ENCODE data around the gene TNFRSF9.

TNFRSF9 gene

GRCh38 chr1:7940745-7941436 is at the start of gene TNFRSF9:
Gene TNFRSF9 (minus strand): TSS chr1:7940839. CDS start chr1:7939994, 845 bp downstream.
- Histone ChIP-seq H3K9me3 (ENCODE audit: control insufficient read depth, low read length) (no peaks in the 10 kb centered on the region), H3K4me1 (ENCODE audit: control insufficient read depth, insufficient read depth, low read length) (peaks cover 5% of the 10 kb centered on the region), H3K9ac (ENCODE audit: low read length) (no peak within 1 kb of the TSS), H3K36me3 (ENCODE audit: control insufficient read depth, insufficient read depth, low read length) (no peaks in the 10 kb centered on the region), H3K4me3 (ENCODE audit: low read length) (no peak within 1 kb of the TSS), H3K27me3 (ENCODE audit: control insufficient read depth, insufficient read depth, low read length) (peaks cover 38% of the 10 kb centered on the region)

- Histone ChIP-seq H3K27me3 (ENCODE audit: control insufficient read depth, insufficient read depth, low read length) (no peaks in the 10 kb centered on the region), H3K4me3 (ENCODE audit: low read length) (no peak overlapping the region), H3K9ac (ENCODE audit: low read length) (no peak overlapping the region), H3K9me3 (ENCODE audit: control insufficient read depth, low read length) (no peaks in the 10 kb centered on the region), H3K4me1 (ENCODE audit: control insufficient read depth, insufficient read depth, low read length) (no peaks in the 10 kb centered on the region), H3K36me3 (ENCODE audit: control insufficient read depth, insufficient read depth, low read length) (no peaks in the 10 kb centered on the region)
Measured at GRCh38 chr1:7989762-7990428, 49.3 kb upstream of the TNFRSF9 start.

GRCh38 chr1:7988576-7988975 is 47.9 kb upstream of the TNFRSF9 start:
- Histone ChIP-seq H3K4me3 (ENCODE audit: low read length) (no peak overlapping the region), H3K9ac (ENCODE audit: low read length) (no peak overlapping the region), H3K27me3 (ENCODE audit: control insufficient read depth, insufficient read depth, low read length) (no peaks in the 10 kb centered on the region), H3K9me3 (ENCODE audit: control insufficient read depth, low read length) (no peaks in the 10 kb centered on the region), H3K4me1 (ENCODE audit: control insufficient read depth, insufficient read depth, low read length) (no peaks in the 10 kb centered on the region), H3K36me3 (ENCODE audit: control insufficient read depth, insufficient read depth, low read length) (peaks cover 3% of the 10 kb centered on the region)

GRCh38 chr1:7987528-7987927 is 46.9 kb upstream of the TNFRSF9 start:
- peaks cover 3% of the 10 kb centered on the region for H3K36me3 ChIP-seq (ENCODE audit: control insufficient read depth, insufficient read depth, low read length)
- no peaks in the 10 kb centered on the region for H3K27me3 ChIP-seq (ENCODE audit: control insufficient read depth, insufficient read depth, low read length)
- no peaks in the 10 kb centered on the region for H3K9me3 ChIP-seq (ENCODE audit: control insufficient read depth, low read length)
- H3K9ac ChIP-seq (ENCODE audit: low read length) = no peak overlapping the region
- no peak overlapping the region for H3K4me3 ChIP-seq (ENCODE audit: low read length)
- H3K4me1 ChIP-seq (ENCODE audit: control insufficient read depth, insufficient read depth, low read length) = peaks cover 2% of the 10 kb centered on the region

GRCh38 chr1:7985851-7986612 is 45.4 kb upstream of the TNFRSF9 start:
- Histone ChIP-seq H3K27me3 (ENCODE audit: control insufficient read depth, insufficient read depth, low read length) (no peaks in the 10 kb centered on the region), H3K9ac (ENCODE audit: low read length) (no peak overlapping the region), H3K4me1 (ENCODE audit: control insufficient read depth, insufficient read depth, low read length) (peaks cover 5% of the 10 kb centered on the region), H3K36me3 (ENCODE audit: control insufficient read depth, insufficient read depth, low read length) (peaks cover 3% of the 10 kb centered on the region), H3K9me3 (ENCODE audit: control insufficient read depth, low read length) (no peaks in the 10 kb centered on the region), H3K4me3 (ENCODE audit: low read length) (no peak overlapping the region)

GRCh38 chr1:7984811-7985210 is 44.2 kb upstream of the TNFRSF9 start:
- Histone ChIP-seq H3K4me1 (ENCODE audit: control insufficient read depth, insufficient read depth, low read length) (peaks cover 5% of the 10 kb centered on the region), H3K9ac (ENCODE audit: low read length) (no peak overlapping the region), H3K36me3 (ENCODE audit: control insufficient read depth, insufficient read depth, low read length) (peaks cover 3% of the 10 kb centered on the region), H3K27me3 (ENCODE audit: control insufficient read depth, insufficient read depth, low read length) (no peaks in the 10 kb centered on the region), H3K4me3 (ENCODE audit: low read length) (no peak overlapping the region), H3K9me3 (ENCODE audit: control insufficient read depth, low read length) (no peaks in the 10 kb centered on the region)

GRCh38 chr1:7983086-7983778 is 42.6 kb upstream of the TNFRSF9 start:
- peaks cover 3% of the 10 kb centered on the region for H3K36me3 ChIP-seq (ENCODE audit: control insufficient read depth, insufficient read depth, low read length)
- H3K4me1 ChIP-seq (ENCODE audit: control insufficient read depth, insufficient read depth, low read length) = peaks cover 5% of the 10 kb centered on the region
- no peak overlapping the region for H3K4me3 ChIP-seq (ENCODE audit: low read length)
- no peak overlapping the region for H3K9ac ChIP-seq (ENCODE audit: low read length)
- H3K27me3 ChIP-seq (ENCODE audit: control insufficient read depth, insufficient read depth, low read length) = no peaks in the 10 kb centered on the region
- no peaks in the 10 kb centered on the region for H3K9me3 ChIP-seq (ENCODE audit: control insufficient read depth, low read length)

GRCh38 chr1:7980984-7981383 is 40.3 kb upstream of the TNFRSF9 start:
- no peaks in the 10 kb centered on the region for H3K27me3 ChIP-seq (ENCODE audit: control insufficient read depth, insufficient read depth, low read length)
- peaks cover 5% of the 10 kb centered on the region for H3K4me1 ChIP-seq (ENCODE audit: control insufficient read depth, insufficient read depth, low read length)
- no peaks in the 10 kb centered on the region for H3K9me3 ChIP-seq (ENCODE audit: control insufficient read depth, low read length)
- H3K9ac ChIP-seq (ENCODE audit: low read length) = no peak overlapping the region
- no peak overlapping the region for H3K4me3 ChIP-seq (ENCODE audit: low read length)
- peaks cover 3% of the 10 kb centered on the region for H3K36me3 ChIP-seq (ENCODE audit: control insufficient read depth, insufficient read depth, low read length)

- Histone ChIP-seq H3K9me3 (ENCODE audit: control insufficient read depth, low read length) (no peaks in the 10 kb centered on the region), H3K36me3 (ENCODE audit: control insufficient read depth, insufficient read depth, low read length) (no peaks in the 10 kb centered on the region), H3K4me1 (ENCODE audit: control insufficient read depth, insufficient read depth, low read length) (no peaks in the 10 kb centered on the region), H3K27me3 (ENCODE audit: control insufficient read depth, insufficient read depth, low read length) (no peaks in the 10 kb centered on the region), H3K9ac (ENCODE audit: low read length) (no peak overlapping the region), H3K4me3 (ENCODE audit: low read length) (no peak overlapping the region)
Measured at GRCh38 chr1:7975212-7975865, 34.7 kb upstream of the TNFRSF9 start.

- H3K27me3 ChIP-seq (ENCODE audit: control insufficient read depth, insufficient read depth, low read length) = no peaks in the 10 kb centered on the region
- H3K36me3 ChIP-seq (ENCODE audit: control insufficient read depth, insufficient read depth, low read length) = no peaks in the 10 kb centered on the region
- no peaks in the 10 kb centered on the region for H3K4me1 ChIP-seq (ENCODE audit: control insufficient read depth, insufficient read depth, low read length)
- H3K4me3 ChIP-seq (ENCODE audit: low read length) = no peak overlapping the region
- no peaks in the 10 kb centered on the region for H3K9me3 ChIP-seq (ENCODE audit: control insufficient read depth, low read length)
- H3K9ac ChIP-seq (ENCODE audit: low read length) = no peak overlapping the region
Measured at GRCh38 chr1:7973086-7973485, 32.4 kb upstream of the TNFRSF9 start.

GRCh38 chr1:7972285-7972684 is 31.6 kb upstream of the TNFRSF9 start:
- Histone ChIP-seq H3K36me3 (ENCODE audit: control insufficient read depth, insufficient read depth, low read length) (no peaks in the 10 kb centered on the region), H3K4me1 (ENCODE audit: control insufficient read depth, insufficient read depth, low read length) (no peaks in the 10 kb centered on the region), H3K9ac (ENCODE audit: low read length) (no peak overlapping the region), H3K4me3 (ENCODE audit: low read length) (no peak overlapping the region), H3K27me3 (ENCODE audit: control insufficient read depth, insufficient read depth, low read length) (no peaks in the 10 kb centered on the region), H3K9me3 (ENCODE audit: control insufficient read depth, low read length) (no peaks in the 10 kb centered on the region)
